Panc1 (cell line): ENCODE data around the gene C1QC. TPM values are rescaled to one million over a fixed set of nuclear protein-coding genes. Genes with fewer than 3 reads are reported as not detected.
A peak's percentile ranks its signal among the peaks of the same experiment; 100 is the strongest.

Source experiments
- ATAC-seq: fragments of 200-7000 bp; cut with Tn5 transposase; 2 replicates; pipeline ENCODE4 v1.9.1; 2020; ENCODE audit warnings: mild to moderate bottlenecking, moderate library complexity
- BruUV-seq: library from RNA; stranded (reverse); fragments of 400-500 nt; replicated peaks from 2 replicates; lab custom pipeline; 2021; lab: Mats Ljungman, UMichigan
- CTCF ChIA-PET: fragments of 300-600 bp; sonication (Branson Sonifier 250); formaldehyde crosslinking; loops from one replicate; lab custom pipeline; 2022; ENCODE audit warnings: antibody characterized with exemption; lab: Charles Lee
- POLR2A ChIA-PET: fragments of 300-600 bp; sonication (Branson Sonifier 250); formaldehyde crosslinking; loops from one replicate; lab custom pipeline; 2022; ENCODE audit warnings: antibody characterized with exemption; lab: Charles Lee
- DNase-seq: peaks from one replicate; pipeline ENCODE4 v3.0.0-alpha.2; 2010; ENCODE audit warnings: low read depth, low spot score
- H3K27ac ChIP-seq: 2 replicates; pipeline ENCODE4 v1.5.1; 2011; ENCODE audit warnings: mild to moderate bottlenecking, low read length, inconsistent platforms
- H3K27me3 ChIP-seq: fragments of 200-500 bp; sonication (Bioruptor generic); 2 replicates; pipeline ENCODE4 v1.6.0; 2014; ENCODE audit warnings: low read length, inconsistent platforms; ENCODE audit not compliant: control insufficient read depth, insufficient read depth
- H3K36me3 ChIP-seq: fragments of 200-500 bp; sonication (Bioruptor generic); 2 replicates; pipeline ENCODE4 v1.5.1; 2014; ENCODE audit warnings: inconsistent platforms, mild to moderate bottlenecking, low read length, moderate library complexity; ENCODE audit not compliant: control insufficient read depth, insufficient read depth
- H3K4me1 ChIP-seq: 2 replicates; pipeline ENCODE4 v1.5.1; 2011; ENCODE audit warnings: inconsistent platforms, mild to moderate bottlenecking, low read length, moderate library complexity; ENCODE audit not compliant: control insufficient read depth, insufficient read depth
- H3K4me3 ChIP-seq, 2 experiments: 2 replicates each; pipeline ENCODE4 v1.5.1; 2011 to 2012; ENCODE audit warnings: low read depth in 2 of 2, low read length in 2 of 2, mild to moderate bottlenecking in 2 of 2, inconsistent platforms in 1 of 2, moderate library complexity in 1 of 2
- H3K9me3 ChIP-seq: fragments of 200-500 bp; sonication (Bioruptor generic); 2 replicates; pipeline ENCODE4 v1.5.1; 2014; ENCODE audit warnings: low read depth, mild to moderate bottlenecking, inconsistent platforms, low read length, moderate library complexity; ENCODE audit not compliant: control insufficient read depth, insufficient read depth
- CTCF ChIP-seq: fragments of 450-650 bp; IDR thresholded peaks from 2 replicates; pipeline ENCODE4 v1.5.1; 2017; ENCODE audit warnings: mild to moderate bottlenecking
- POLR2AphosphoS5 ChIP-seq: IDR thresholded peaks from 2 replicates; pipeline ENCODE4 v1.6.1; 2012; ENCODE audit warnings: mild to moderate bottlenecking, low read depth, low read length, moderate library complexity
- REST ChIP-seq, 2 experiments: IDR thresholded peaks; 2 replicates each; pipeline ENCODE4 v1.6.1; 2011 to 2012; ENCODE audit warnings: low read depth in 2 of 2, control low read depth in 1 of 2, low read length in 1 of 2, mild to moderate bottlenecking in 1 of 2, moderate library complexity in 1 of 2; ENCODE audit not compliant: insufficient read depth in 1 of 2
- SIN3A ChIP-seq: IDR thresholded peaks from 2 replicates; pipeline ENCODE4 v1.6.1; 2012; ENCODE audit warnings: low read depth, mild to moderate bottlenecking, low read length, moderate library complexity, borderline replicate concordance; ENCODE audit not compliant: insufficient read depth
- TCF7L2 ChIP-seq: IDR thresholded peaks from 2 replicates; pipeline ENCODE4 v1.6.1; 2011; ENCODE audit warnings: mild to moderate bottlenecking, low read depth, low read length, inconsistent platforms
- in situ Hi-C: cut with HindIII; loops from 2 replicates; pipeline ENCODE4 v1.10.0; 2016; ENCODE audit warnings: low sequenced_read_pairs, low pct_unique_long_range_greater_than_20kb
- intact Hi-C: fragments of 100-400 bp; cut with micrococcal nuclease; formaldehyde crosslinking; loops from one replicate; pipeline ENCODE4 v1.10.0; 2022; ENCODE audit not compliant: unreplicated experiment
- total RNA-seq: library from RNA; stranded (reverse); gene quantifications from one replicate; pipeline ENCODE4 v1.2.1, GENCODE V29; 2021; ENCODE audit not compliant: unreplicated experiment

C1QC gene
- total RNA-seq, 1 experiment from 2014 or later = 0.64 TPM

GRCh38 chr1:22662318-22662717 is 18.9 kb downstream of the C1QC start:
- no peaks in the 10 kb centered on the region for H3K36me3 ChIP-seq
- H3K9me3 ChIP-seq = no peaks in the 10 kb centered on the region
- H3K4me1 ChIP-seq = no peaks in the 10 kb centered on the region; the same call in 1 of the 2 replicates
- DNase-seq (no peak), ATAC-seq (peak; percentile 41)
- CTCF ChIA-PET = interaction anchor here (0.6 kb wide), 1 partner anchor 8 kb away, joined by 3 read pairs; no protein-coding TSS in a partner anchor
- POLR2A ChIA-PET = no interaction called here
- no TSS peak for BruUV-seq
- H3K27ac ChIP-seq = no peak overlapping the region
- no peaks in the 10 kb centered on the region for H3K27me3 ChIP-seq
- TF ChIP-seq SIN3A (no peak), POLR2AphosphoS5 (no peak), TCF7L2 (no peak)
- no peak overlapping the region for H3K4me3 ChIP-seq
- in situ Hi-C loops (no loop called here), intact Hi-C loops (no loop called here)

GRCh38 chr1:22662986-22663408 is 19.6 kb downstream of the C1QC start:
- intact Hi-C loops (no loop called here), in situ Hi-C loops (no loop called here)
- no peaks in the 10 kb centered on the region for H3K27me3 ChIP-seq
- H3K36me3 ChIP-seq = no peaks in the 10 kb centered on the region
- TF ChIP-seq REST (IDR thresholded peaks at IDR 0.05; ENCODE audit: insufficient read depth in 1 of 2, low read depth in 2 of 2, low read length in 1 of 2) (no peak), POLR2AphosphoS5 (no peak), SIN3A (no peak), TCF7L2 (no peak)
- BruUV-seq = no TSS peak
- H3K27ac ChIP-seq = no peak overlapping the region
- DNase-seq (no peak), ATAC-seq (no peak)
- POLR2A ChIA-PET = no interaction called here
- no peak overlapping the region for H3K4me3 ChIP-seq
- H3K4me1 ChIP-seq = no peaks in the 10 kb centered on the region; the same call in 1 of the 2 replicates
- CTCF ChIA-PET = interaction anchor here (0.7 kb wide), 1 partner anchor 202 kb away, joined by 5 read pairs; no protein-coding TSS in a partner anchor
- H3K9me3 ChIP-seq = no peaks in the 10 kb centered on the region

- ChIA-PET POLR2A (no interaction called here), CTCF (no interaction called here)
- no peak overlapping the region for H3K4me3 ChIP-seq
- ATAC-seq (peak; percentile 88), DNase-seq (no peak)
- H3K9me3 ChIP-seq = no peaks in the 10 kb centered on the region
- H3K4me1 ChIP-seq = no peaks in the 10 kb centered on the region; the same call in 1 of the 2 replicates
- TF ChIP-seq POLR2AphosphoS5 (no peak), CTCF (peak; percentile 87)
- no peak overlapping the region for H3K27ac ChIP-seq
- intact Hi-C loops = loop anchor here (5.0 kb wide), 1 partner anchor 302 kb away; no protein-coding TSS in a partner anchor
- no peaks in the 10 kb centered on the region for H3K27me3 ChIP-seq
- no peaks in the 10 kb centered on the region for H3K36me3 ChIP-seq
- in situ Hi-C loops = no loop called here
- BruUV-seq = no TSS peak
These were observed 22.3 kb downstream of the C1QC start for GRCh38 chr1:22665752-22666151.
